Measurements from ENCODE around the gene LPA.

- TF ChIP-seq REST (IDR thresholded peaks at IDR 0.05; ENCODE audit: insufficient replicate concordance, low read depth) = no peak
- TF ChIP-seq CTCF (IDR thresholded peaks at IDR 0.05; ENCODE audit: insufficient read depth, low read length) = no peak
- TF ChIP-seq POLR2AphosphoS5 (IDR thresholded peaks at IDR 0.05; ENCODE audit: low read depth) = no peak
Observed at GRCh38 chr6:160685762-160686450, 21.8 kb upstream of the LPA start.
